Esophagus (tissue), 2 donors: ENCODE data around the gene MFN2. TPM values are rescaled to one million over a fixed set of nuclear protein-coding genes. Genes with fewer than 3 reads are reported as not detected.
"Not testable (repeated sequence)": the region's sequence is repeated elsewhere in the genome, so short reads cannot be mapped to it uniquely, and the experiment has no call there.

Experiments
- H3K27ac ChIP-seq, 2 donors: one replicate each; pipeline ENCODE4 v1.5.1; 2013; ENCODE audit warnings: low read depth in 2 of 2, mild to moderate bottlenecking in 2 of 2, inconsistent platforms in 1 of 2, low read length in 1 of 2, moderate library complexity in 1 of 2
- H3K27me3 ChIP-seq, 2 donors: one replicate each; pipeline ENCODE4 v1.6.1; 2013; ENCODE audit warnings: low read length in 2 of 2, control low read depth in 1 of 2, mild to moderate bottlenecking in 1 of 2; ENCODE audit not compliant: insufficient read depth in 2 of 2, control insufficient read depth in 1 of 2
- H3K36me3 ChIP-seq, 2 donors: one replicate each; pipeline ENCODE4 v1.6.1; 2013; ENCODE audit warnings: low read length in 1 of 2; ENCODE audit not compliant: control insufficient read depth in 2 of 2, insufficient read depth in 2 of 2
- H3K4me1 ChIP-seq, 2 donors: one replicate each; pipeline ENCODE4 v1.6.1; 2013; ENCODE audit warnings: low read length in 1 of 2; ENCODE audit not compliant: control insufficient read depth in 2 of 2, insufficient read depth in 2 of 2
- H3K4me3 ChIP-seq, 2 donors: one replicate each; pipeline ENCODE4 v1.5.1; 2013; ENCODE audit warnings: low read length in 2 of 2, mild to moderate bottlenecking in 2 of 2, low read depth in 1 of 2, moderate library complexity in 1 of 2
- H3K9me3 ChIP-seq, 2 donors: one replicate each; pipeline ENCODE4 v1.6.1; 2013; ENCODE audit warnings: mild to moderate bottlenecking in 2 of 2, low read depth in 1 of 2, low read length in 1 of 2, moderate library complexity in 1 of 2; ENCODE audit not compliant: control insufficient read depth in 2 of 2, insufficient read depth in 1 of 2
- WGBS, 2 donors: extraction: QIAGEN DNeasy Blood & Tissue Kit; methylation state at CpG; one replicate each; pipeline ENCODE4 v1.1.7; 2013; 5-methylcytosine and 5-hydroxymethylcytosine counted together
- polyA plus RNA-seq, 2 donors: library from polyadenylated mRNA; stranded (reverse); fragments of 200-250 nt; gene quantifications; one replicate each; pipeline ENCODE4 v1.2.3, GENCODE V29; 2013
- donor health status: healthy with polysubstance abuse.
- donor health status: Bipolar disorder and iron deficiency.

MFN2 gene
- polyA plus RNA-seq, 2 donors: 31.8 to 50.7 TPM

DNA sequence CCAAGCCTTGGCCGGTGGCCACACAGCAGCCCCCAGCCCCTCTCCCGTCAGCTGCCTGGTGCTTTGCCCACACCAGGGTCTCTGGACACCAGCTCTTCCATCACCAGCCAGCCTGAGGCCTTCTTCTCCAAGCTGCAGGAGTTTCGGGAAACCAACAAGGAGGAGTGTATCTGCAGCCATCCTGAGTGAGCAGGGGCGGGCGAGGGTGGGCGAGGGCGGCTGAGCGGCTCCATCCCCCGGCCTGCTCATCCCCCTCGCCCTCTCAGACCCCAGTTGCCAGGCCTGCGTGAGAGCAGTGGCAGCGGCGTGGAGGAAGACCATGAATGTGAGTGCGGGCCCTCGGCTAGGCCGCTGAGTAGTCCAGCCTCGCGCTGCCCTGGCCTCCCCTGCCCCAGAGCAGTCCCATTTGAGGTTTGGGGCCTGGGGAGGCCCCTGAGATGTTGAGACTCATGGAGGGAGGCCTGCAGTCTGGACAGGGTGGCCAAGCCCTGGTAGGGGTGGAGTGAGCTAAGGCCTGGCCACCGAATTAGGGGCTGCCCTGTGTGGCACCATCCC lies 48.8 kb downstream of the MFN2 start:
- 93 to 96% methylated on average over 19 of the region's 19 CpGs for WGBS, 2 donors
- Histone ChIP-seq H3K36me3 (peaks cover 0 to 30% of the 10 kb centered on the region in 2 donors), H3K4me1 (no peaks in the 10 kb centered on the region), H3K9me3 (no peaks in the 10 kb centered on the region), H3K4me3 (no peak overlapping the region), H3K27ac (no peak overlapping the region), H3K27me3 (no peaks in the 10 kb centered on the region)

DNA sequence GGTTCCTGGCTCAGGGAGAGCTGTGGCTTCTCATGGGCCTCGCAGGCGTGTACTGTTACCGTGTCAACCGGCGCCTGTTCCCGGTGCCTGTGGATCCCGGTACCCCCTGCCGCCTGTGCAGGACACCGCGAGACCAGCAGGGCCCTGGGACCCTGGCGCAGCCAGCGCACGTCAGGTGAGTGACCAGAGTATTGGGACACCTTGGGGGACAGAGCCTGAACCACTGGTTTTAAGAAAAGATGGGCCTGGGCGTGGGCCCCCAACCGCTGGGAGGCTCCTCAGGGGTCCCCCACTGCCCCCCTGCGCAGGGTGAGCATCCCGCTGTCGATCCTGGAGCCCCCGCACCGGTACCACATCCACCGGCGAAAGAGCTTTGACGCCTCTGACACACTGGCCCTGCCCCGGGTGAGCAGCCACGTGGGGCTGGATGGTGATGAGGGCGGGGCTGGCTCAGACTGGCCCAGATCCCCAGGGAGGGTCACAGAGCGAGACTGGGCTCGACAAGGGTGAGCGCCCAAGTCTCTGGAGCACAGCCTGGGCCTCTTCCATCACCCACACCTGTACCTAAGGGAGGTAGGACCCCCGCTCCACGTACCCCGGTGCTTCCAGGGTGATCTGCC lies 49.6 kb downstream of the MFN2 start:
- Histone ChIP-seq H3K36me3 (peaks cover 0 to 28% of the 10 kb centered on the region in 2 donors), H3K27me3 (no peaks in the 10 kb centered on the region), H3K4me3 (no peak overlapping the region), H3K9me3 (no peaks in the 10 kb centered on the region), H3K4me1 (no peaks in the 10 kb centered on the region), H3K27ac (no peak overlapping the region)
- WGBS, 2 donors: 89 to 90% methylated on average over 30 to 32 of the region's 32 CpGs

DNA sequence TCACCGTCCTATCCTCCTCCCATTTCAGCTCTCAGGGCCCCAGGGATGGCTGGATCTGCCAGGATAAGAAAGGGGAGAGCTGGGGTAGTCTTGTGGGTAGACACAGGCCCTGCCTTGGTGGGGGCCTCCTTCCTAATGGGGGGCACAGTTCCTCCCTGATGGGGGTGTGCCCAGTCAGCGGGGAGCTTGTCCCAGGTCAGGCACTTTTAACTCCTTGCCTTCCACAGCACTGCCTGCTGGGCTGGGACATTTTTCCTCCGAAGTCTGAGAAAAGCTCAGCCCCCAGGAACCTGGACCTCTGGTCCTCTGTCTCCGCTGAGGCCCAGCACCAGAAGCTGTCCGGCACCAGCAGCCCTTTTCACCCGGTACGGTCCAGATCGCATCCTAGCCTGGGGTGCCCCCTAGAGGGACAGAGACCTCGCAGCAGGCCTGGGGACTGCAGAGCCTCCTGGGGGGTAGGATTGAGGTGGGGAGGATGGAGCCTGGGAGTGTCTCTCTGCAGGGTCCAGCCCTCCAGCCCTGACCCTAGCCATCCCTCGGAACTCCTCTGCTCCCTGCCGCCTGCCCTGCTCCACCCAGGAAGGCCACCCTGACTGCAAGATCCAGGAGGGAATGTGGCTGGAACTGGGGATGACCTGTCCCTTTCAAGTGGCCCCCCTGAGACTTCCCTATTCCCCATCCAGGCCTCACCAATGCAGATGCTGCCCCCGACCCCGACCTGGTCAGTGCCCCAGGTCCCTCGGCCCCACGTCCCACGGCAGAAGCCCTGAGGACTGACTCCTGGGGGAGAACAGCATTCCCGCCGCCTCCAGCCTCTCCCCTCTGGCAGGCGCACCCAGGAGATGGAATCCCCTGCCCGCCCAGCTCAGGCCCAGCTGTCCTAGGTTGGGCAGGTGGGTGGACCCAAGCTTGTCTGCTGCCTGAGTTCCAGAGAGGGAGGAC lies 51.1 kb downstream of the MFN2 start:
- Histone ChIP-seq H3K4me1 (no peaks in the 10 kb centered on the region), H3K27ac (no peak overlapping the region), H3K4me3 (no peak overlapping the region), H3K36me3 (peaks cover 0 to 28% of the 10 kb centered on the region in 2 donors), H3K27me3 (no peaks in the 10 kb centered on the region), H3K9me3 (no peaks in the 10 kb centered on the region)
- 77 to 81% methylated on average over 18 to 20 of the region's 20 CpGs for WGBS, 2 donors

DNA sequence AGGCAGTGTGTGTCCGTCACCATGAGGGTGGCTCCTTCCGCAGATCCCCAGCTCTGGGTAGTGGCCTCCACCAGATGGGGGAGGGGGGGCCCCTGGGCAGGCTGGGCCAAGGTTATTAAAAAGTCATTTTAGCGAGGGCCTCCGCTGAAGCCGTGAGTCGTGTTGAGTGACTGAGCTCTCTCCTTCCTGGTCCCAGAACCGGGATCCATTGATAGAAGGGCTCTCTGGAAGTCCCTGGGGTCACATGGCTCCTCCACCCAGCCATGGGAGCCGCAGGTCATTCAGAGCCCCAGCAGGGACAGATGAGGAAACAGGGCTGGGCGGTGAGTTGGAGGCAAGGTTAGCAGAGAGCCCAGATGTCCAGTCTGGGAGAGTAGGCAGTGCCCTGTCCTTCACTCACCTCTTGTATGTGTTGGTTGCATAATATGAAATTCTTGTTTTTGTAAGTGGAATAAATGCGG lies 51.9 kb downstream of the MFN2 start:
- 89 to 92% methylated on average over 10 of the region's 10 CpGs for WGBS, 2 donors
- Histone ChIP-seq H3K27ac (no peak overlapping the region), H3K27me3 (no peaks in the 10 kb centered on the region), H3K9me3 (no peaks in the 10 kb centered on the region), H3K36me3 (peaks cover 0 to 25% of the 10 kb centered on the region in 2 donors), H3K4me3 (no peak overlapping the region), H3K4me1 (no peaks in the 10 kb centered on the region)

DNA sequence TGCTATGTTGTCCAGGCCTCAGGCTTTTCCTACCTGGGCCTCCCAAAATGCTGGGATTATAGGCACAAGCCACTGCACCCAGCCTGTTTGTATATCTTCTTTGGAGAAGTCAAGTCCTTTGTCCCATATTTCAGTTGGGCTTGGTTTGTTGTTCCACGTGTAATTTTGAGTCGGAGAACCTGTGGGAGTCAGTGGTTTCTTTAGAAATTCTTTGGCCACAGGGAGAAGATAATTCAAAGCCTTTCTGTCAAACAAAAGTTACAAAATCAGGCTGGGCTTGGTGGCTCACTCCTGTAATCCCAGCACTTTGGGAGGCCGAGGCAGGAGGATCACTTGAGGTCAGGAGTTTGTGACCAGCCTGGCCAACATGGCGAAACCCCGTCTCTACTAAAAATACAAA lies 53.2 kb downstream of the MFN2 start:
- not testable (repeated sequence) for H3K27ac ChIP-seq, H3K4me3 ChIP-seq
- 90 to 93% methylated on average over 5 of the region's 5 CpGs for WGBS, 2 donors

DNA sequence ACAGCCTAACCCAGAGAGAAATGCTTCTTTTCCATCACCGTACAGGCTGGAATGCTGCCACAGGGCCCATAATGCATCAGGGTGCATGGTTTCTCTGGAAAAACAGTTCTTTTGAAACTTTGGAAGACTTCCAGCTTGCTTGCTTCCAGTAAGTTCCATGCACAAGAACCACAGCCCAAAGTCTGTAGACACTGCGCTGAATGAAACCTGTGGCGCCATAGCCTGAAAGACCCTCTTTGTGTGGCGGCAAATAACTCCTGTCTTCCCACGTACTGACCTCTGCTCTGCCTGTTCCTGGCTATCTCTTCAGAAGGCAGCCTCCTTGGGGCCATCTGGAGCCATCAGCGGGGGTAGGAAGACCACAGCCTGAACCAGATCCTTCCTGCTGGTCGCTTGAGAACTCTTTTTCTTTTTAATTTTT lies 54.1 kb downstream of the MFN2 start:
- peaks cover 0 to 15% of the 10 kb centered on the region in 2 donors for H3K36me3 ChIP-seq
- no peak overlapping the region for H3K27ac ChIP-seq
- 71 to 78% methylated on average over 7 of the region's 7 CpGs for WGBS, 2 donors
- no peaks in the 10 kb centered on the region for H3K9me3 ChIP-seq
- no peaks in the 10 kb centered on the region for H3K4me1 ChIP-seq
- no peak overlapping the region for H3K4me3 ChIP-seq
- no peaks in the 10 kb centered on the region for H3K27me3 ChIP-seq

More for the DNA sequence above, 53.2 kb downstream of the MFN2 start:
- not testable (repeated sequence) for H3K4me1 ChIP-seq, H3K27me3 ChIP-seq, H3K9me3 ChIP-seq
- H3K36me3 ChIP-seq: peaks cover 0 to 23% of the 10 kb centered on the region in 2 donors

DNA sequence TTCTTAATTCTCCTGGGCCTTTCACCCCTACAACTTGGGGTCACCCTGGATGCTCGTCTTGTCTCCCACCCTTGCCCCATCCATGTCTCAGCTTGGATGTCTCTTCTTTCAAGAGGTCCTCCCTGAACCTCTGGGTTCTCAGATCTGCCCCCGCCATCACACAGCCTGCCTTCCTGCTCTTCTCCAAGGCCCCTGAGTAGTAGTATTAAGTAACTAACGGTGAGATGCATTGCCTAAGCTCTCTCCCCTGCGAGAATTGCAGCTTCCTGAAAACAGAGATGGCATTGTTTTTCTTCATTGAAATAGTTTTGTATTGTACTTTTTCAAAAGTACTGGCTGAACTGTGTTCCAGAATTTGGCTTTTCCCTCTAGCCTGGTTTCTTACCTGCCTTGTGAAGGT lies 55.1 kb downstream of the MFN2 start:
- Histone ChIP-seq H3K36me3 (peaks cover 0 to 7% of the 10 kb centered on the region in 2 donors), H3K4me3 (no peak overlapping the region), H3K9me3 (no peaks in the 10 kb centered on the region), H3K27ac (no peak overlapping the region), H3K27me3 (no peaks in the 10 kb centered on the region), H3K4me1 (no peaks in the 10 kb centered on the region)
- 69 to 79% methylated on average over 4 of the region's 4 CpGs for WGBS, 2 donors

DNA sequence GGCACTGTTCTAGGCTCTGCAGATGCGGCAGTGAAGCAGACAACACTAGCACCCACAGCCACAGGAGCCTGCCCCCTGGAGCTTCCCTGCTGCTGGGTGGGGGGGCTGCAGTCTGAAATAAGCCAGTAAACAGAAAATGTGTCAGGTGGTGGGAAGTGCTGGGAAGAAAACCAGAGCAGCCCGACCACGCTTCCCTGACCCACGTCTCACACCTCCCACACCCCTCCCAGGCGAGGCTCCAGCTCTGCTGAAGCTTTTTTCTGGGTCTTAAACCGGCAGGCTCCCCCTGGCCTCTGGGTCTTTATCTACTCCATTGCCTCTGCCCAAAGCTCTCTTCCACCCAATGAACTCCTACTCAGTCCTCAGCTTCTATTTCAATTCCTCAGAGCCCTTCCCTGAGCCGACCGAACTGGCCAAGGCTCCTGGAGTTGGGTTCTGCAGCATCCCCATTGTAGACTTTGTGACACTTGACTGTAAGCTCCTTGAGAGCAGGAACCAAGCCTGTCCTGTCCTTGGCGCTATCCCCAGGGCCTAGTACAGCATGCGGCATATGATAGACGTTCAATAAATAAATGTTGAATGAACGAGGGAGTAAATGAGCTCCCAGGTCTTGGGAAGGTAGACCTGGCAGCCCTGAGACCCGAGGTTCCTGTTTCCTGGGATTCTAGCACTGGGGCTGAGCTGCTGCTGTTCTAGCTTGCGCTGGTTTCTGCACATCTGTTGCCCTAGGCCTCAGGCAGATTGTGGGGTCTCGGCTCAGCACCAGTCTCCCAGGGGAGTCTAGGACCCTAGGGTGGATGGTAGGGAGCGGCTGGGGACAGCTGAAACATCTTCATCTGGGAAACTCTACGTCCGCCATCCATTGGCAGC lies 57.5 kb downstream of the MFN2 start:
- Histone ChIP-seq H3K9me3 (no peaks in the 10 kb centered on the region), H3K36me3 (no peaks in the 10 kb centered on the region), H3K4me1 (no peaks in the 10 kb centered on the region), H3K27ac (no peak overlapping the region), H3K27me3 (no peaks in the 10 kb centered on the region), H3K4me3 (no peak overlapping the region)
- WGBS, 2 donors: 83 to 84% methylated on average over 18 of the region's 18 CpGs
